ENCODE results near the gene ACOT12. TPM values are rescaled to one million over a fixed set of nuclear protein-coding genes. Genes with fewer than 3 reads are reported as not detected.

Gene ACOT12
- total and polyA plus RNA-seq, 9 of the 15 experiments (the other 6 are each of a cell fraction or from before 2014, with no cell fraction given): 0.03 TPM; not detected in 8

DNA sequence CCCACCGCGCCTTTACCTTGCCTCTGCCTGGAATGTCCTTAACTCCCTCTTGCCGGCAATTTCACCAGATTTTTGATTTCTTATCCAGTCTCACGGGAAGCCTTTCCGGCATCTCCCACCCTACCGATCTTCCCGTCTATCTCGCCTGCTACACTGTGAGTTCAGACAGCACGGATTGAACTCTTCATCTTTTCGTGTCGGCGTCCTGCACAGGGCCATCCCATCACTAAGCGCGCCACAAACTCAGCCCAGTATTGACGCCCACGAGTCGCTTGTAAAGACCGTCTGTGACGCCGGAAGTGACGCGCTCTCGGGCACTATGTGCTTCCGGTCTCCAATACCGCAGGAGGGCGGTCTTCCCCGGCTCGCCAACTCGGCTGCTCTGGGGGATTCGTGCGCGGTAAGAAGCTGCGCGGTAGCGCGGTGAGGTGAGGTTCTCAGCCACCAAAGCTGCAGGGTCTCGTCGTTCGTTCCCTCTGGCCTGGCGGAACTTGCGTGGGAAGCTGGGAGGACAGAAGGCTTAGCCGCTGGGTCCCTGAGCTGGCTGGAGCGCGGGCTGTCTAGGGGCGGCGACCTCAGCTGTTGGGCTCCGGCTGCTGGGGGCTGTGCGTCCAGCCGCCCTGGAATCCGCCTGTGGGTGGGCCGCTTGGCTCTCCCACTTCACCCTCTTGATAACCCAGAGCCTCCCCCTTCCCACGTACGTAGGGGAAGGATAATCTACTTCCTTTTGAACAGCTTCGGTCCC, 92.5 kb downstream of the ACOT12 start, which contains the start of gene ZCCHC9 (continued):
- peak; percentile 61; the same call in 1 of the 2 replicates for TF ChIP-seq KLF1 (tag; IDR thresholded peaks at IDR 0.05)
- no peak for TF ChIP-seq ZNF140 (CRISPR knock-in tag; IDR thresholded peaks at IDR 0.05)
- no peak for TF ChIP-seq NR0B1 (IDR thresholded peaks at IDR 0.05; ENCODE audit: partially characterized antibody)
- TF ChIP-seq ILF3 (IDR thresholded peaks at IDR 0.05; ENCODE audit: borderline replicate concordance): no peak
- peak; percentile 85 to 88 for TF ChIP-seq NRF1 (conservative IDR thresholded peaks at IDR 0.05 in 1 of 2, IDR thresholded peaks at IDR 0.05 in 1 of 2)
- no peak for TF ChIP-seq FOXJ3 (CRISPR knock-in tag; IDR thresholded peaks at IDR 0.05)
- no peak for TF ChIP-seq BRCA1 (IDR thresholded peaks at IDR 0.05)
- no peak for TF ChIP-seq BRCA1 (CRISPR knock-in tag; IDR thresholded peaks at IDR 0.05)
- TF ChIP-seq ARNT (IDR thresholded peaks at IDR 0.05): no peak
- no peak for TF ChIP-seq NFIX (CRISPR knock-in tag; IDR thresholded peaks at IDR 0.05; ENCODE audit: low read depth)
- TF ChIP-seq CBX1 (IDR thresholded peaks at IDR 0.05; ENCODE audit: low read depth): peak; percentile 35; the same call in 1 of the 2 replicates
- TF ChIP-seq ZC3H11A (IDR thresholded peaks at IDR 0.05; ENCODE audit: low read depth, low read length): no peak
- no peak for TF ChIP-seq ZBTB8A (IDR thresholded peaks at IDR 0.05; ENCODE audit: partially characterized antibody)
- peak; percentile 90 for TF ChIP-seq E2F8 (IDR thresholded peaks at IDR 0.05; ENCODE audit: low read depth, partially characterized antibody)
- TF ChIP-seq ZNF398 (CRISPR knock-in tag; IDR thresholded peaks at IDR 0.05): no peak

Data from K562 (cell line).